ENCODE data around the gene MFNG.
"Not testable (repeated sequence)": the region's sequence is repeated elsewhere in the genome, so short reads cannot be mapped to it uniquely, and the experiment has no call there.

The MFNG gene, protein sequence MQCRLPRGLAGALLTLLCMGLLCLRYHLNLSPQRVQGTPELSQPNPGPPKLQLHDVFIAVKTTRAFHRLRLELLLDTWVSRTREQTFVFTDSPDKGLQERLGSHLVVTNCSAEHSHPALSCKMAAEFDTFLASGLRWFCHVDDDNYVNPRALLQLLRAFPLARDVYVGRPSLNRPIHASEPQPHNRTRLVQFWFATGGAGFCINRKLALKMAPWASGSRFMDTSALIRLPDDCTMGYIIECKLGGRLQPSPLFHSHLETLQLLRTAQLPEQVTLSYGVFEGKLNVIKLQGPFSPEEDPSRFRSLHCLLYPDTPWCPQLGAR

DNA sequence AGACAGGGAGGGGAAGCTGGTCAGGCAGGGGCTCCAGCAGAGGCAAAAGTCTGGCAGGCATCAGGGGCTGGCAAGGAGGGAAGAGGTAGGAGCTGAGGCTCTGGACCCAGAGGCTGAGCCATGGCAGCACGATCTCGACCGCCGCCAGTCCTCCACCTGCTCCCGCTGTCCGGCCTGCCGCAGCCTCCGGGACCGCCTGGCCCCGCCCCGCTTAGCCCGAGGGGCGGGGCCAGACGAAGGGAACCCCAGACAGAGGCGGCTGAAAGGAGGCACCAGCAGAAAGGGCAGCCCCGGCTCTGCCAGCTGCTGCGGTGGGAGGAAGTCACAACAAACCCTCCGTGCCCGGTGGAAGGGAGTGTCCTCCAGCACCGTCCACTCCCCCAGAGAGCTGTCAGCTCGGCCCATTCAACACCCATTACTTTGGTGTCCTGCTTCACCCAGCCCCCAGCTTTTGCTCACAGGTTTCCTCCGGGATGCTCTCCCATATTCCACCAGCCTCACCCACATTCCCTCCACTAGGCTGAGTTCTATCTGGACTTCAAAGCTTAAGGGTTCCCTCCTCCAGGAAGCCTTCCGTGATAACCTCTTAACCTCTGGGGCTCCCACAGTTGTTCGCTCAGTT, at the start of gene MFNG:
Gene MFNG, minus strand, starts transcription at position 161 of the 622 bp plus-strand sequence. CDS start 207 bp downstream, outside the sequence.
- peak; percentile 77 for DNase-seq

DNA sequence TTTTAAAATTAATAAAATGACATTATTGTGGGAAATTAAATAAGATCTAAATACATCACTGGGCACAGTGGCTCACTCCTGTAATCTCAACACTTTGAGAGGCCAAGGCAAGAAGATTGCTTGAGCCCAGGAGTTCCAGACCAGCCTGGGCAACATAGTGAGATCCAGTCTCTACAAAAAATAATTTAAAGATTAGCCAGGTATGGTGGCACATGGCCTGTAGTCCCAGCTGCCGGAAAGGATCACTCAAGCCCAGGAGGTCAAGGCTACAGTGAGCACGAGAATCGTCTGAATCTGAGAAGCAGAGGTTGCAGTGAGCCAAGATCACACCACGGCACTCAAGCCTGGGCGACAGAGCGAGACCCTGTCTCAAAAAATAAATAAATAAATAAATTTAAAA, 49.0 kb upstream of the MFNG start:
- DNase-seq: no peak

DNA sequence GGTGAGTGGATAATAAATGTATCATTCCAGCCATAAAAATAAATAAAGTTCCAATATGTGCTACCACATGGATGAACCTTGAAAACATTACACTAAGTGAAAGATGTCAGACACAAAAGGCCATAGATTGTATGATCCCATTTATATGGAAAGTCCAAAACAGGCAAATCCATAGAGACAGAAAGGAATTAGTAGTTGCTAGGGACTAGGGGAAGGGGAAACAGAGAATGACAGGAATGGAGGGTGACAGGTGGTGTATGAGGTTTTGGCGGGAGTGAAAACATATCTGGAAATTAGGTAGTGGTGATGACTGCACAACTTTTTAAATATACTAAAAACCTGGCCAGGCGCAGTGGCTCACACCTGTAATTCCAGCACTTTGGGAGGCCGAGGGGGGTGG, 48.3 kb upstream of the MFNG start:
- DNase-seq: peak; percentile 77

DNA sequence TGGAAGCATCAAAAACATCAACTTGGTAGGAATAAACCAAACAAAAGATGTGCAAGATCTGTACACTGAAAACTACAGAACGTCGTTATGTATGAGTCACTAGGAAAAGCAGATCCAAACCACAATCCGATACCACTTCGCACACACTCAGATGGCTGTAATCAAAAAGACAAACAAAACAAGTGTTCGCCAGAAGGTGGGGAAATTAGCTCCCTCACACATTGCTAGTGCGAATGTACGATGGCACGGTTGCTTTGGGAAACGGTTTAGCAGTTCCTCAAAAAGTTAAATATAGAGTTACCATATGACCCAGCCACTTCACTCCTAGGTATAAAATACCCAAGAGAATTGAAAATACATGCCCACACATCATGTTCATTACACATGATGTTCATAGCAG, 47.8 kb upstream of the MFNG start:
- DNase-seq: peak; percentile 88

DNA sequence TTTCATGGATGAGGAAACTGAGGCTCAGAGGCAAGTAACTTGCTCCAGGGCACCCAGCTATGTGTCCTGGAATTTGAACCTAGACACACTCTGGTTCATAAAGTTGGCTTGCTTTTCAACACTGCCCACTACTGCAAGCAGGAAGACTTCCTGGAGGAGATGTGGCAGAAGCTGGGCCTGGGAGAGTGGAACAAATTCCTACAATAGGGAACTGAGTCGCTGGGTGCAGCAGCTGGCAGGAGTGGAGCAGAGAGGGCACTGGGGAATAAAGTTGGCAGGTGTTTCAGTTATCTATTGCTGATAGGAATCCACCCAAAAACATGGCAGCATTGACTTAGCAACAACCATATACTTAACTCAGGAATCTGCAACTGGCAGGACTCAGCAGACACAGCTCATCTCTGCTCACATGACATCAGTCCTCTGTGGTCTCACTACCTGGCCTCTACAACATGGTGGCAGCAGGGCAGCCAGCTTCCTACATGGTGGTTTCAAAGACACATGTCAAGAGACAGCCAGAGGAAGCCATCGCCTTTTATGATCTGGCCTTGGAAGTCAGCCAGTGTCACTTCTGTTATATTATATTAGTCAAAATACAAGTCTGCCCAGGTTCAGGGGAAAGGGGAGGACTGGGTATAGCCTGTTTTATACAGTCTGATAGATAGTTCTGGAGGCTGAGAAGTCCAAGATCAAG, 43.6 kb upstream of the MFNG start:
- DNase-seq: peak; percentile 80

DNA sequence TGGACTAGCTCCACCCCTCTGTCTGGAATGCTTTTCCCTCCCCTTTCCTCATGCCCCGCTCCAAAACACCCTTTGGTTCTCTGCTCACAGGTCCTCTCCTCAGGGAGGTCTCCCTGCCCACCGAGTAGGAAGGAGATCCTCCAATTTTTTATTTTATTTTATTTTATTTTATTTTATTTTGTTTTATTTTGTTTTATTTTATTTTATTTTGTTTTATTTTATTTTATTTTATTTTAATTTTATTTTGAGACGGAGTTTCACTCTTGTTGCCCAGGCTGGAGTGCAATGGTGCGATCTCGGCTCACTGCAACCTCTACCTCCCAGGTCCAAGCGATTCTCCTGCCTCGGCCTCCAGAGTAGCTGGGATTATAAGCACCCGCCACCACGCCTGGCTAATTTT, 41.8 kb upstream of the MFNG start:
- not testable (repeated sequence) for DNase-seq

DNA sequence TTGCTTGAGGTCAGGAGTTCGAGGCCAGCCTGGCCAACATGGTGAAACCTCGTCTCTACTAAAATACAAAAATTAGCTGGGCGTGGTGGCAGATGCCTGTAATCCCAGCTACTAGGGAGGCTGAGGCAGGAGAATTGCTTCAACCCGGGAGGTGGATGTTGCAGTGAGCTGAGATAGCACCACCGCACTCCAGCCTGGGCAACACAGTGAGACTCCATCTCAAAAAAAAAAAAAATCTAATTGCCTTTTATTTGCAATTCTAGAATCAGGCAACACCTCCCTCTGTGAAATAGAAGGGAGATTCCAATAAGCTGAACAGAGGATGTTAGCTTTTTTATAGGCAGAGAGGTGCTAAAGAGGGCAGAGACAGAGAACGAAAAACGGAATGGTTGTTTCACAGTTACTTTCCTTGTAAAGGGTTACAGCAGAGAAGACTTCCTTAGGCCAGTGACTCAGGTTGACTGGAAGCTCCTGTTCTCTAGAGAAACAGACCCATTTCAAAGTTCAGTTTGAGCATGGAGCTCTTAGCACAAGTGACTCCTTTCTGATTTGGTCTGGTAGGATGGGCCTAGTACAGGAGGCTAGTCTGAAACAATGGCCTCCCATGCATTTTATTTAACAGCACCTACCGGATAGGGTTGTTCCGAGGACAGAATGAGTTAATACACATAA, 41.0 kb upstream of the MFNG start:
- not testable (repeated sequence) for DNase-seq

DNA sequence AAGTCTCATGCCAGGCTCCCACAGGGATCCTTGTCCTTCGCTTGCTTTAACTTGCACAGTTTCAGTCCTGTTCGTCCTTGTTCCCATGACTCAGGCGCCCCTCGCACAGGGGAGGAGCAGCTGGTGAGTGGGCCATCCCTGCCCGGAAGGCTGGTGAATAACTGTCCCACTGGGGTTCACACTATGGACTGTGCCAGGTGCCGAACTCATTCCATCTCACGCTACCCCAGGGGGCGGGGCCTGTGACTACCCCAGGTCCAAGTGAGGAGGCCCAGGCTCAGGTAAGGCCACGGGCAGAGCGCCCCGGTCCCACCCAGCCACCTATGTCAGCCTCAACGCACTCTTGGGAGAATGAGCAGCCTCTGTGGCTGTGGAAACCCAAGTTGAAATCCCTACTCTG, 40.2 kb upstream of the MFNG start:
- DNase-seq: no peak

DNA sequence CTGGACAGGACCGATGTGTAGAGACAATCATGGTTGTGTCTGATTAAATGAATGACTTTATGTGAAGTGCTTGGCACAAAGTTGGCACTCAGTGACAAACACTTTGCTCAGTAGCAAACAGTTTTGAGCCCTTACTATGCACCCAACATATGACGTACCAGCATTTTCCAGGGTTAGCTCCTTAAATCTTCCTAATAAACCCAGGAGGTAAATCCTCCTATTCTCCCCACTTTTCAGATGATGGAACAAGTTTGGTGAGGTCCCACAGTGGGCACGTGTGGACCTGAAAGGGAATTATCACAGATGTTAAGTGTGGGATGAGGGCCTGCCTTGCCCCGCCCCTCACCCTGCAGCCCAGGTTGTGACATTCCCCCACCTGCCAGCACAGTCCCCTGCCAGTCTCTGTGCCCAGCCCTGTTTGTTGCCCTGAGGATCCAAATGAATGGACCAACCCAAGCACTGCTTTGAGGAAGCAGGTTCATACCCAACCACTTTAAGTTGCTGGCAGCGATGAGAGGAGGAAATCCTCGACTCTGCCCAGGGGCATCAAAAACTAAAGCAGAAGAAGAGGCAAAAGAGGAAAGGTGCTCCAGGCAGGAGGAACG, 39.7 kb upstream of the MFNG start:
- DNase-seq: no peak

DNA sequence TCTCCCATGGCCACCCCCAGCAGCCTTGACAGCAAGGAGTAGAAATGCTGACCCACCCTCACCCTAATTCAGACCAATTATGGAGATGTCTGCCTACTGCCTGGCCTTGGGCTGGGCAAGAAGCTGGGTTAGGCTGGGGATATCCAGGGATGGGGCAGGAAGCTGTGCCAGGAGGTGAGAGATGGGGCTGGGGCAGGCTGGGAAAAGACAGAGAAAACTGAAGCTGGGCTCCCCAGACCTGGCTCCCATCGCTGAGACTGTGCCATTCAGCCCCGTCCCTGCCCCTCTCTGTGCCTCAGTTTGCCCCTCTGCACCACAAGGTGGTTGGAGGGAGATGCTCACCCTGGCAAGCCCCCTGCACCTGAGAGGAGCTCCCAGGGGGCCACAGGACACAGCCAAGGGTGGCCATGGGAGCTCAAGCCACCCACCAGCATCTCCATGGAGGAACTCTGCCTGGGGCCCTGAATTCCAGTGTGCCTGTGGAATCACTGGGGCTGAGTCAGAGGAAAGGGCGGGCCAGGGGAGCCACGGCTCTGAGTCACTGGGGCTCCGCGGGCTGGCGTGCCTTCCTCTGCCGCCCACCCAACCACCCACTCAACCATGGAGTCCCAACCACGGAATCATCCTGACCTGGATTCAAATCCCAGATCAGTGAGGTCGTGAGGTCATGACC, 39.0 kb upstream of the MFNG start:
- no peak for DNase-seq

DNA sequence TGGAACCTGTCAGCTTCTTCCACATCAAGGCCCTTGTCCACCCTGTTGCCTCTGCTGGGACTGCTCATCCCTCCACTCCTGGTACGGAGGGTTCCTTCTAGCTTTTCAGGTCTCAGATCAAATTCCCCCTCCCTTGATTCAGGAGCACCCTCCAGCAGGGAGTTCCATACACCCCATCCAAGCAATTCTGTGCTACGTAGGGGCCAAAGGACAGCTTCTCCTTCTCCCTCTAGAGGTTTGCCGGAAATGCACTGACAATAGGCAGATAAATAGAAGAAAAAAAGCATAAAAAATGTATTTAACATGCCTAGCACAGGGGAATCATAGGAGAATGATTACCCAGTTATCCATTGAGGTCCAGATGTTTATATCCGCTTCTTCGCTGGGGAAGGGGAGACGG, 36.3 kb upstream of the MFNG start:
- DNase-seq: no peak

DNA sequence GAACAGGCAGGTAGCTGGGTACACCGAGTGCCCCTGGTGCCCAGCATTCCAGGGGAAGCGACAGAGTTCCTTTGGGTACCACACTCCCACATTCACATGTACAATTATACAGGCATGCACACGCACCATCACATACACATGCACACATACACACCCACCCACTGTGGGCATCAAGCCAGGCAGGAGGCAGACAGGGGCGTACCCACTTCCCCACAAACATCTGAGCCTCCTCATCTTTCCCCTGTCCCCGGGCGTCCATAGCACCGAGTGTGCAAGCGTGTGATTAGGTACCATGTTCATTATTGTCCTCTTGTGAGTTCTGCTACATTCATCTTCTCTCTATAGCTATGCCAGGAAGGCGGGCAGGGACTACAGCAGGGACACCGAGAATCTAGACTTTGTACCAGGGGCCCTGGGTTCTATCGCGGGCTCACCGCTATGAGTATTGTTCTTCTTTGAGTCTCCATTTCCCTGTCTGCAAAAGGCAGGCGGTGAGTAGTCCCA, 35.1 kb upstream of the MFNG start:
- no peak for DNase-seq

DNA sequence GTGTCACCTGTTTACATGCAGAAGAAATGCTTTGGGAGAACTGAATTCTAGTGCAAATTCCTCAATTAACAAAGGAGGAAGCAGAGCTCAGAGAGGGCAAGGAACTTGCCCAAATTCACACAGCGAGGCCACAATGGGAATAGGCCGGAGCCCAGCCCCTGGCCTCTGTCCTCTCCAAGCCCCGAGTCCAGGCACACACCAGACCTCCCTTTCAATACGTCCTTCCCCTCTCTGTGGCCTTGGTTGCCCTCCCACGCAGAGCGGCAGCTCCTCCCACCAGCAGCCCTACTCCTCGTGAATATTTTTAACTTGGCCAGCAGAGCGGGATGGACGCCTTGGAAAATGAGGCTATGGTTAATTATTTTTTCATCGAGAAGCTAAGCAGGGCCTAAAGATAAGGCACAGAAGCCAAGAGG, 34.6 kb upstream of the MFNG start:
- DNase-seq: no peak

DNA sequence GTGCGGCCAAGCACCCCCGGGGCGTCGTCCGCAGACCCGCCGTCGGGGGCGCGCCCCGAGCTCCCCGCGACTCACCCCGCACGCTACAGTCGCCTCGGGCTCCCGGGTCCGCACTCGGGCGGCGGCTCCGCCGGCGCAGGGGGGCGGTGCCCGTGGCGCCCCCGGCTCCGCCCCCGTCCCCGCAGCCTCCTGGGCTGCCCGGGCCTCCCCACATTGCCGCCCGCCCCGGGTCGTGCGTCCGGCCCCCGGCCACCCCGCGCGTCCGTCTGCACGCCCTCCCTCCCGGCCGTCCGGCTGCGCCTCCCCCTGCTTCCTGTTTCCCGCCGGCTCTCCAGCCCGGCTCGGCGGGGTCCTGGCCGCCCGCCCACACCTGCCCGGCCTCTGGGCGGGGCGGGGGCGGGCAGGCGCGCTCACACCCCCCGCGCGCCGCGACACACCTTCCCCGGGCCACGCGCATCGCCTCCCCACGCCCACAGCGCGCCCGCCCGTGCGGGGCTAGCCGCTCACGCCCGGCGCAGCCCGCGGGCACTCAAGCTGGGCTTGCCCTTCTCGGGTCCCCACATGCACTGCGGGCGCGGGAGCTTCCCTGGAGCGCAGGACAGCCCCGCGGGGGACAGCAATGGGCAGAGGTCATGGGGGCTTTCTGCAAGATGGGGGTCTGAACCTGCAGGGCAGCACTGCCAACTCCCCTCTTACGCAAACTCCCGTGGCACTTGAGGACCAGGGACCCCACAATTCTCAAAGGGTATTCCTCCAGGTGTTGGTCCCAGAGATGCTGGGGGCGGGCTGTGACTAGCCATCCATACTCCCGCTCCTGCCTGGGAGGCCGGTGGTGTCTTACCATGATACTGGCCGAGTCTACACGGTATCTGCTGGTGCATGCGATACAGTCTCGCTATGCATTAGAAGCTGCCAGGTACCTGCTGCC, 33.3 kb upstream of the MFNG start, which contains the start of gene CARD10:
Gene CARD10, minus strand, starts transcription at position 148 of the 928 bp plus-strand sequence. CDS start 215 bp downstream, outside the sequence.
- DNase-seq: no peak

DNA sequence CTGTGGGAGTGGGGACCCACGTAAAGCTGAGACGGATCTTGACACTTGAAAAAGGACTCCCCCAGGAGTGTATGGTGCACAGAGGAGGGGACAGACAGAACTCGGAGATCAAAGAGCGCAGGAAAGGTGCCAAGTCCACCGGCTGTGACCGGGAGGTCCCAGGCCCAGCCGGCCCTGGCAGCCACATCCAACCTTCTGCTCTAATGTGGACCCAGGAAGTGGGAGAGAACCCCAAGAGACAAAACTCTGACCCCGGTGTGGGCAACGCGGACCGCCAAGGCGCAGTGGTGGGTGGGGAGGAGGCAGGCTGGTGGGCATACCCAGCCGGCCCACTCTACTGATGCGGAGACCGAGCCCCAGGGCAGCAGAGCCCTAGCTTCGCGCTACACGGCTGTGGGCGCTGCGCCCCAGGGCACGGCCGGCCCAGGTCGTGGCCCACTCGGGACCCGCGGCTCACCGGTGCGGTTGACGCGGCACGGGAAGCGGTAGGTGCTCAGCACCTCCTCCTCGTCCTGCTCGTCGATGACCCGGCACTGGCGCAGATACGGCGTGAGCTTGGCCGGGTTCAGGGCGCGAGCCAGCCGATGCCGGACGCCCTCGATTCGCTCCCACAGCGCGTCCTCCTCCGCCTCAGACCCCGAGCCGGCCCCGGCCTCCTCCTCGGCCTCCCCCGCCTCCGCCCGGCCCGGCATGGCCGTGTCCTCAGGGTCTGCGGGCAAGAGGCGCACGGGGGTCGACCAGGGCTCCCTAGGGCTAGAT, 32.5 kb upstream of the MFNG start:
- DNase-seq: no peak

DNA sequence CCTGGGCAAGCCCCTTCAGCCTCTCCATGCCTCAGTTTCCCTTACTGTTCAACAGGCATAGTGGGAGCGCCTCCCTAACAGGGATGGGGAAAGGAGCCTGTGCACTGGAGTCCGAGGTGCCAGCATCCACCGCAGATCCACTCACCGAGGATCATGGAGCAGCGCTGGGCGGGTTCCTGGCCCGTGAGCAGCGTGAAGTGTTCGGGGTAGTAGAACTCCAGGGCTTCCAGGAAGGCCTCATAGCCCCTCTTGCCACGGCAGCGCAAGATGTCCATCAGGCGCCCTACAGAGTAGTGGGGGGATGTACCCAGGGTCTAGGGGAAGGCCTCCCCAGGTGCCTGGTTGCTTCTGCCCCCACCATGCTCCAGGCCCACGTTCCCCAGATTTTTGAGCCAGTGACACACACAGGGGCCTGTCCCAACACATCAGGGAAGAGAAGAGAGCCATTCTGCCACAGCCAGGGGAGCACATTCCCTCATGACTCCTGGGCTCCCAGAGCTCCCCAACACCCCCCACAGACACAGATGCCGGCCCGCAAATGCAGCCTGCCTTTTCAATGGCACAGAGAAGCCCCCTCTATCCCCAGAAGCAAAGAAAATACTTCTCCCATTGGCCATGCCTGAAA, 31.8 kb upstream of the MFNG start:
- DNase-seq: no peak

DNA sequence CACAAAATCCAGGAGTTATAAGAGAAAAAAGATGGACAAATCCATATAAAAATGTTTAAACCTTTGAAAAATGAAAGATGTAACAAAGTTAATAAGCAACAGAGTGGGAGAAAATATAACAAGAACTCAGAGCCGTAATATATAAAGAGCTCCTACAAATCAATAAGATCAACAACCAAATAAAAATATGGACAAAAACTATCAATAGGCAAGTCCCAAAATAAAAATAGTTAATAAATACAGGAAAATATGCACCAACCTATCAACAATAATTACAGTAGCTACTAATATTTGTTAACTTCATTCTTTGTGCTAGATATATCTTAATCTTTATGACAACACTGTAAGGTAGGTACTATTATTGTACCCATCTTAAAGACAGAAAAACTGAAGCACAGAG, 30.3 kb upstream of the MFNG start:
- DNase-seq: no peak

DNA sequence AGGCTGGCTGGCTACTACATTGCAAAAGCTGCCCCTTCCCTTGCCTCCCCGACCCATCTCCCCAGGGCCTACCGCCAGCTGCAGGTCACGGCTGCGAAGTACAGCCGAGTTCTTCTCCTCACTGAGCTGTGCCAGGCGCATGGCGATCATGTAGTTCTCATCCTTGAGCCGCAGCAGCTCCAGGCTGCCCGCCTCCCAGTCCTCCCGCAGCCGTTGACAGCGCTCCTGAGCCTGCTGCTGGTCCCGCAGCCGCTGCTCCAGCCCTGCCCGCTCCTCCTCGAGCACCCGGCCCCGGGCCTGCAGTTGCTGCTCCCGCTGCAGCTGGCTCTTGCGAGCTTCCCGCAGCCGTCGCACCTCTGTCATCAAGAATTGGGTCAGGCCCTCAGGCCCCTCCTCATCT, 29.7 kb upstream of the MFNG start:
- no peak for DNase-seq

DNA sequence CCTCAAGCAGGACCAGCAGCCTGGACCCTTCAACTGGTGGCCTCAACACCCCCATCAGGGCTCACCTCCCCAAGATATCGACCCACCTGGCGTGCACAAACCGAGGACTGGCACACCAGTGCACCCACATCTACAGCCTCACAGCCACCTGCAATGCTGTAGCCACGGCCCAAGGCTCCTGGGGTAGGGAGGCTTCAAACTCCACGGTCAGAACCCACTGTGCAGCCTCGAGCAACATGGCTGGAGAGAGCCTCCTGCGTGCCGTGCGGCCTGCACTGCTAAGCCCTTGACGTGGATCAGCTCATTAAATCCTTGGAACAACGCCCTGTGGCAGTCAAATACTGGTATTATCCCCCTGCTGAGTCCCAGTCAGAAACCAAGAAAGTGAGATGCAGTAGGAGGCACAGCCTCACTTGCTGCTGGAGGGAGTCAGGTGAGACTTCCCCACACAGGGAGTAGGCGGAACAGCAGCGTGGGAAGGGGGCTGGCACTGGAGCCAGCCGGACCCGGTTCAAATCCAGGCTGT, 28.4 kb upstream of the MFNG start:
- DNase-seq: no peak

Measured in NCI-H2171 (cell line).